MM.1S (cell line): ENCODE results near the gene NOXO1.
A peak's percentile ranks its signal among the peaks of the same experiment; 100 is the strongest.

ENCODE experiments used
- EZH2 ChIP-seq: fragments of 300-600 bp; sonication (generic); optimal IDR thresholded peaks from 2 replicates; pipeline ENCODE3; 2017; ENCODE audit warnings: low read depth, mild to moderate bottlenecking, antibody characterized with exemption, low read length, mixed read lengths
- EZH2phosphoT487 ChIP-seq: fragments of 300-600 bp; sonication (generic); IDR thresholded peaks from 2 replicates; pipeline ENCODE4 v1.6.1; 2018; ENCODE audit warnings: antibody characterized with exemption, low read length
- TF ChIP-seq, protein P1 (sequence below): fragments of 300-600 bp; sonication (generic); IDR thresholded peaks from 2 replicates; pipeline ENCODE4 v1.5.1; 2016; ENCODE audit warnings: antibody characterized with exemption, low read length, mixed read lengths

DNA sequence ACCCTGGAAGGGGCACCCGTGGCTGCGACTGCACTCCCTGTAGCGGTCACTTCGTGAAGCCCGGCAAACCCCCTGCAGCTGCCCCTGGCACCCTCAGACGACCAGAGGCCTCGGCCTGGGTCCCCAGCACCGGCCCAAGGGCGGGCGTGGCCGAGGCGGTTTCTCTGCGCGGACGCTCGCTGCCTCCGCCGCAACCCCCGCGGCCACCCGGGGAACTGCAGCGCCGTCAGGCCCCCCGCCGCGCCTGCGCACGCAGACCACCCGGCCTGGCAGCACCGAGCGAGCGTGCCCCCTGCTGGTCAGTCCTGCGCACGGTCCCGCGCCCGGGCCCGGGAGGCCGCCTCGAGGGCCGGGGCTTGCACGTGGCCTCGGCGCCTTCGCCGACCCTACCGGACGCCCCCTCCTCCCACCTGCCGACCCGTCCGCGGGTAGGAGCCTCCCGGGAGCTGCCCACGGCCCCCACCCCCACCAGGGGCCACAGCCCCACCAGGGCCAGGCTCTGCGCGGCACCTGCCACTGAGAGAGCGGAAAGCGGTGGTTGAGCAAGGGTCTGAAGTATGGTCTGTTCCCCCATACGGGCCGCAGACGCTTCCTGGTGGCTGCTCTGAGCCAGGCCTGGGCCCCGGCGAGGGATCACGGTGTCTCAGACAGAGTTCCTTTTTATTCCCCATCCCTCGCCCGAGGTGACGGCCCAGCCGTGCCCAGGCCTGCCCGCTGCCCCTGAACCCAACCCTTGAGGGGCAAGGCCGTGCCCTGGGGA lies 51.5 kb downstream of the NOXO1 start:
- TF ChIP-seq, protein P1, sequence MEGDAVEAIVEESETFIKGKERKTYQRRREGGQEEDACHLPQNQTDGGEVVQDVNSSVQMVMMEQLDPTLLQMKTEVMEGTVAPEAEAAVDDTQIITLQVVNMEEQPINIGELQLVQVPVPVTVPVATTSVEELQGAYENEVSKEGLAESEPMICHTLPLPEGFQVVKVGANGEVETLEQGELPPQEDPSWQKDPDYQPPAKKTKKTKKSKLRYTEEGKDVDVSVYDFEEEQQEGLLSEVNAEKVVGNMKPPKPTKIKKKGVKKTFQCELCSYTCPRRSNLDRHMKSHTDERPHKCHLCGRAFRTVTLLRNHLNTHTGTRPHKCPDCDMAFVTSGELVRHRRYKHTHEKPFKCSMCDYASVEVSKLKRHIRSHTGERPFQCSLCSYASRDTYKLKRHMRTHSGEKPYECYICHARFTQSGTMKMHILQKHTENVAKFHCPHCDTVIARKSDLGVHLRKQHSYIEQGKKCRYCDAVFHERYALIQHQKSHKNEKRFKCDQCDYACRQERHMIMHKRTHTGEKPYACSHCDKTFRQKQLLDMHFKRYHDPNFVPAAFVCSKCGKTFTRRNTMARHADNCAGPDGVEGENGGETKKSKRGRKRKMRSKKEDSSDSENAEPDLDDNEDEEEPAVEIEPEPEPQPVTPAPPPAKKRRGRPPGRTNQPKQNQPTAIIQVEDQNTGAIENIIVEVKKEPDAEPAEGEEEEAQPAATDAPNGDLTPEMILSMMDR = peak; percentile 93
- TF ChIP-seq EZH2 (no peak), EZH2phosphoT487 (no peak)
